GM12865 (cell line): ENCODE results near the gene TUBA1B.

Experiments
- DNase-seq: peaks from one replicate; pipeline ENCODE4 v3.0.0; 2010; ENCODE audit warnings: low read depth
- H3K4me3 ChIP-seq: 2 replicates; pipeline ENCODE4 v1.5.1; 2011; ENCODE audit warnings: mild to moderate bottlenecking, low read depth, low read length, control low read depth
- TF ChIP-seq, protein P1 (sequence below): IDR thresholded peaks from 2 replicates; pipeline ENCODE4 v1.5.1; 2011; ENCODE audit warnings: low read length, control low read depth, low read depth, inconsistent platforms; ENCODE audit not compliant: insufficient read depth; ENCODE audit errors: missing control alignments

Gene TUBA1B

GRCh38 chr12:49105504-49106084 lies 25.6 kb downstream of the TUBA1B start:
- TF ChIP-seq, protein P1, sequence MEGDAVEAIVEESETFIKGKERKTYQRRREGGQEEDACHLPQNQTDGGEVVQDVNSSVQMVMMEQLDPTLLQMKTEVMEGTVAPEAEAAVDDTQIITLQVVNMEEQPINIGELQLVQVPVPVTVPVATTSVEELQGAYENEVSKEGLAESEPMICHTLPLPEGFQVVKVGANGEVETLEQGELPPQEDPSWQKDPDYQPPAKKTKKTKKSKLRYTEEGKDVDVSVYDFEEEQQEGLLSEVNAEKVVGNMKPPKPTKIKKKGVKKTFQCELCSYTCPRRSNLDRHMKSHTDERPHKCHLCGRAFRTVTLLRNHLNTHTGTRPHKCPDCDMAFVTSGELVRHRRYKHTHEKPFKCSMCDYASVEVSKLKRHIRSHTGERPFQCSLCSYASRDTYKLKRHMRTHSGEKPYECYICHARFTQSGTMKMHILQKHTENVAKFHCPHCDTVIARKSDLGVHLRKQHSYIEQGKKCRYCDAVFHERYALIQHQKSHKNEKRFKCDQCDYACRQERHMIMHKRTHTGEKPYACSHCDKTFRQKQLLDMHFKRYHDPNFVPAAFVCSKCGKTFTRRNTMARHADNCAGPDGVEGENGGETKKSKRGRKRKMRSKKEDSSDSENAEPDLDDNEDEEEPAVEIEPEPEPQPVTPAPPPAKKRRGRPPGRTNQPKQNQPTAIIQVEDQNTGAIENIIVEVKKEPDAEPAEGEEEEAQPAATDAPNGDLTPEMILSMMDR, result no peak
- no peak overlapping the region for H3K4me3 ChIP-seq
- no peak for DNase-seq

DNA sequence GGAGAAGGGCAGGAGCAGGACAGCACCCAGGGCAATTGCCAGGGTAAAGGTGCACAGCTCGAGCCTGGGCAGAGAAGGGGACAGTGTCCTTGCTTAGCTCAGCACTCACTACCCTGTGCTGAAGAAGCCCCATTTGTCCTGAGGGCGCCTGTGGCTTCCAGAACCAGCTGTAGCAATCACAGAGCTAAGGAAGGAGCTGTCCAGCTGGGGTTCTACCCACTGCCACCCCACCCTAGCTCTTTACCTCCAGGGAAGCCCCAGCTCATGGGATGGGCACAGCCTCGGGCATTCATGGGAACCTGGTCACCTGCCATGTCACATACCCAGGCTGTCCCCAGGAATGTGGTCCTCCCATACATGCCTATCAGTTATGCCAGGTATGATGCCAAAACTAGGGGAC lies 26.4 kb downstream of the TUBA1B start:
- no peak for DNase-seq
- TF ChIP-seq, protein P1, result no peak
- H3K4me3 ChIP-seq, result no peak overlapping the region

DNA sequence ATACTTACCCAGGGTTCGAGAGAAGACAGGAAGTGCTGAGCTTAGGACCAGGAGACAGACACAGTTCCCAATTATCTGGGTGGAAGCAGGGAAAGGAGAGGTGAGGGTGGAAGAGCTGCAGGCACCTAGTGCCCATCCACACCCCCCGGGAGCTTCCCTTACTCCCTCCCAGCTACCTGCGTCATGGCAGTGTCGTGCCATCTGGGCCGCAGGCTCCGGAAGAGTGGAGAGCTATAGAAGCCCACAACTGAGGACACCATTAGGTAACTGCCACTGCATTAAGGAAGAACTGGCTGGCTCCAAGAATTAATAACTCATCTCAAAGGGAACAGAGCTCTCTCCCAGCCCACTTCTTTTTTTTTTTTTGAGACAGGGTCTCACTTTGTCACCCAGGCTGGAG lies 30.8 kb downstream of the TUBA1B start:
- no peak for DNase-seq
- TF ChIP-seq, protein P1, result no peak
- no peak overlapping the region for H3K4me3 ChIP-seq

GRCh38 chr12:49098703-49099102 lies 32.5 kb downstream of the TUBA1B start:
- H3K4me3 ChIP-seq, result no peak overlapping the region
- no peak for DNase-seq
- TF ChIP-seq, protein P1, result no peak

GRCh38 chr12:49098035-49098451 lies 33.2 kb downstream of the TUBA1B start:
- TF ChIP-seq, protein P1, result peak; percentile 83
- peak; percentile 68 for DNase-seq
- no peak overlapping the region for H3K4me3 ChIP-seq

DNA sequence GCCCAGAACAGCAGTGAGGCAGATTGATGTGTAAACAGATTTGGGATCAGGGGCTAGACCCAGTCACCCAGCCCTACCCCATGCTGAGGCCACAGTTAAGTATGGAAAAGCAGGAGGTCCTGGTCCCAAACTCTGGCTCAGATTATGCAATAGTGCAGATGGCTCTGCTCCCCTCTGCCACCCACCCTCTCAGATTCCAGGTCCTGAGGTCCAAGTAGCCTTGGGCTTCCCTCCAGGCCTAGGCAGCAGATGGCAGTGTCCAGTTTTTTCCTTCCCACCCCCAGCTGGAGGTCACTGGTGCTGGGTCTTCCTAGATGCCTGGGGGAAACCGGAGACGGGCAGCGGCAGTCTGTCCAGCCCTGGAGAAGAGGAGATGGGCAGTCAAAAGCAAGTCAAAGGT lies 33.8 kb downstream of the TUBA1B start:
- TF ChIP-seq, protein P1, result no peak
- H3K4me3 ChIP-seq, result no peak overlapping the region
- no peak for DNase-seq

GRCh38 chr12:49094975-49095365 lies 36.2 kb downstream of the TUBA1B start:
- no peak for DNase-seq
- H3K4me3 ChIP-seq, result no peak overlapping the region
- TF ChIP-seq, protein P1, result no peak
